HEK293 (cell line): ENCODE results near the gene THRSP.
A peak's percentile ranks its signal among the peaks of the same experiment; 100 is the strongest.
"Not testable (repeated sequence)": the region's sequence is repeated elsewhere in the genome, so short reads cannot be mapped to it uniquely, and the experiment has no call there.

Source experiments
- CTCF ChIA-PET: fragments of 350-600 bp; formaldehyde crosslinking; extraction: SDS; loops from one replicate; lab custom pipeline; 2021; ENCODE audit warnings: antibody characterized with exemption; lab: Yijun Ruan, JAX
- POLR2A ChIA-PET: fragments of 300-600 bp; formaldehyde crosslinking; extraction: SDS; loops from one replicate; lab custom pipeline; 2020; ENCODE audit warnings: antibody characterized with exemption, inconsistent platforms; lab: Yijun Ruan, JAX
- H3K27ac ChIP-seq: fragments of 200-500 bp; sonication (Bioruptor generic); 2 replicates; pipeline ENCODE4 v1.5.1; 2014; ENCODE audit warnings: low read depth, low read length, control low read depth, inconsistent platforms; ENCODE audit errors: extremely low read depth
- H3K36me3 ChIP-seq, 2 experiments: fragments of 200-500 bp in 1 of 2; sonication (Bioruptor generic) in 1 of 2; 1 replicate in 1 of 2; 2 replicates in 1 of 2; pipeline ENCODE4 v1.5.1; 2014 to 2017; ENCODE audit warnings: inconsistent platforms in 2 of 2, low read length in 2 of 2; ENCODE audit not compliant: control insufficient read depth in 2 of 2, insufficient read depth in 1 of 2
- H3K4me1 ChIP-seq: fragments of 200-500 bp; sonication (Bioruptor generic); 2 replicates; pipeline ENCODE4 v1.5.1; 2014; ENCODE audit warnings: mild to moderate bottlenecking, low read length, inconsistent platforms; ENCODE audit not compliant: control insufficient read depth, insufficient read depth
- H3K4me3 ChIP-seq: 2 replicates; pipeline ENCODE4 v1.5.1; 2011; ENCODE audit warnings: low read depth, mild to moderate bottlenecking, control low read depth, low read length, moderate library complexity
- H3K9me3 ChIP-seq: fragments of 200-500 bp; sonication (Bioruptor generic); 2 replicates; pipeline ENCODE4 v1.5.1; 2014; ENCODE audit warnings: low read depth, low read length, inconsistent platforms; ENCODE audit not compliant: control insufficient read depth, insufficient read depth
- EGR2 ChIP-seq: fragments of 450-650 bp; formaldehyde crosslinking; IDR thresholded peaks from 2 replicates; pipeline ENCODE4 v1.5.1; 2016; ENCODE audit warnings: low read depth, missing biosample characterization, missing genetic modification characterization
- GLI4 ChIP-seq: fragments of 450-650 bp; formaldehyde crosslinking; IDR thresholded peaks from 2 replicates; pipeline ENCODE4 v1.5.1; 2016; ENCODE audit warnings: missing biosample characterization, missing genetic modification characterization
- HOXA7 ChIP-seq: sonication (generic); formaldehyde crosslinking; IDR thresholded peaks from 2 replicates; pipeline ENCODE4 v1.8.1; 2022; ENCODE audit warnings: missing genetic modification reagents, borderline replicate concordance
- KLF8 ChIP-seq: fragments of 450-650 bp; formaldehyde crosslinking; IDR thresholded peaks from 2 replicates; pipeline ENCODE4 v1.5.1; 2016; ENCODE audit warnings: missing biosample characterization, missing genetic modification characterization
- SP7 ChIP-seq: fragments of 450-650 bp; formaldehyde crosslinking; IDR thresholded peaks from 2 replicates; pipeline ENCODE4 v1.5.1; 2016; ENCODE audit warnings: missing biosample characterization, missing genetic modification characterization
- WT1 ChIP-seq: fragments of 450-650 bp; formaldehyde crosslinking; IDR thresholded peaks from 2 replicates; pipeline ENCODE4 v1.5.1; 2016; ENCODE audit warnings: missing biosample characterization, missing genetic modification characterization
- YY1 ChIP-seq: fragments of 450-650 bp; formaldehyde crosslinking; IDR thresholded peaks from 2 replicates; pipeline ENCODE4 v1.5.1; 2018; ENCODE audit warnings: missing biosample characterization, missing genetic modification characterization
- ZEB2 ChIP-seq: fragments of 450-650 bp; formaldehyde crosslinking; IDR thresholded peaks from 2 replicates; pipeline ENCODE4 v1.5.1; 2016; ENCODE audit warnings: missing biosample characterization, missing genetic modification characterization
- ZFHX2 ChIP-seq: fragments of 450-650 bp; formaldehyde crosslinking; conservative IDR thresholded peaks from 2 replicates; pipeline ENCODE4 v1.5.1; 2016; ENCODE audit warnings: missing biosample characterization, missing genetic modification characterization
- ZNF16 ChIP-seq: fragments of 450-650 bp; formaldehyde crosslinking; IDR thresholded peaks from 2 replicates; pipeline ENCODE4 v1.5.1; 2016; ENCODE audit warnings: low read depth, missing biosample characterization, missing genetic modification characterization
- ZNF174 ChIP-seq: fragments of 450-650 bp; formaldehyde crosslinking; IDR thresholded peaks from 2 replicates; pipeline ENCODE4 v1.5.0; 2017; ENCODE audit warnings: missing biosample characterization, mild to moderate bottlenecking, missing genetic modification characterization
- ZNF211 ChIP-seq: fragments of 450-650 bp; formaldehyde crosslinking; IDR thresholded peaks from 2 replicates; pipeline ENCODE4 v1.5.1; 2016; ENCODE audit warnings: low read depth, missing biosample characterization, missing genetic modification characterization
- ZNF223 ChIP-seq: fragments of 450-650 bp; formaldehyde crosslinking; IDR thresholded peaks from 2 replicates; pipeline ENCODE4 v1.5.1; 2016; ENCODE audit warnings: missing biosample characterization, missing genetic modification characterization
- ZNF266 ChIP-seq: fragments of 450-650 bp; formaldehyde crosslinking; IDR thresholded peaks from 2 replicates; pipeline ENCODE4 v1.5.1; 2016; ENCODE audit warnings: missing biosample characterization, missing genetic modification characterization, low read depth
- ZNF324 ChIP-seq: fragments of 450-650 bp; formaldehyde crosslinking; IDR thresholded peaks from 2 replicates; pipeline ENCODE4 v1.5.1; 2016; ENCODE audit warnings: missing biosample characterization, missing genetic modification characterization
- ZNF350 ChIP-seq: fragments of 450-650 bp; formaldehyde crosslinking; IDR thresholded peaks from 2 replicates; pipeline ENCODE4 v1.5.0; 2017; ENCODE audit warnings: missing biosample characterization, mild to moderate bottlenecking, missing genetic modification characterization
- ZNF354C ChIP-seq: fragments of 450-650 bp; formaldehyde crosslinking; IDR thresholded peaks from 2 replicates; pipeline ENCODE4 v1.5.1; 2016; ENCODE audit warnings: missing biosample characterization, missing genetic modification characterization, low read depth, borderline replicate concordance
- ZNF404 ChIP-seq: fragments of 450-650 bp; formaldehyde crosslinking; IDR thresholded peaks from 2 replicates; pipeline ENCODE4 v1.5.1; 2017; ENCODE audit warnings: missing biosample characterization, missing genetic modification characterization
- ZNF423 ChIP-seq: fragments of 450-650 bp; formaldehyde crosslinking; IDR thresholded peaks from 2 replicates; pipeline ENCODE4 v1.5.1; 2016; ENCODE audit warnings: missing biosample characterization, missing genetic modification characterization
- ZNF544 ChIP-seq: fragments of 450-650 bp; formaldehyde crosslinking; IDR thresholded peaks from 2 replicates; pipeline ENCODE4 v1.5.0; 2017; ENCODE audit warnings: missing biosample characterization, missing genetic modification characterization
- ZNF585B ChIP-seq: fragments of 450-650 bp; formaldehyde crosslinking; IDR thresholded peaks from 2 replicates; pipeline ENCODE4 v1.5.1; 2016; ENCODE audit warnings: missing biosample characterization, missing genetic modification characterization
- ZNF624 ChIP-seq: fragments of 450-650 bp; formaldehyde crosslinking; IDR thresholded peaks from 2 replicates; pipeline ENCODE4 v1.5.1; 2017; ENCODE audit warnings: missing biosample characterization, missing genetic modification characterization
- ZNF768 ChIP-seq: fragments of 450-650 bp; formaldehyde crosslinking; IDR thresholded peaks from 2 replicates; pipeline ENCODE4 v1.5.1; 2018; ENCODE audit warnings: missing biosample characterization, mild to moderate bottlenecking, missing genetic modification characterization
- ZNF785 ChIP-seq: fragments of 450-650 bp; formaldehyde crosslinking; IDR thresholded peaks from 2 replicates; pipeline ENCODE4 v1.5.1; 2016; ENCODE audit warnings: missing biosample characterization, missing genetic modification characterization
- TF ChIP-seq, protein P1 (sequence below): fragments of 450-650 bp; formaldehyde crosslinking; IDR thresholded peaks from 2 replicates; pipeline ENCODE4 v1.5.1; 2016; ENCODE audit warnings: missing biosample characterization, missing genetic modification characterization
- TF ChIP-seq, protein P2 (sequence below): fragments of 450-650 bp; formaldehyde crosslinking; IDR thresholded peaks from 2 replicates; pipeline ENCODE4 v1.5.1; 2016; ENCODE audit warnings: missing biosample characterization, missing genetic modification characterization
- TF ChIP-seq, protein P3 (sequence below): fragments of 450-650 bp; IDR thresholded peaks from 2 replicates; pipeline ENCODE4 v1.5.1; 2018; ENCODE audit warnings: missing biosample characterization, mild to moderate bottlenecking, missing genetic modification characterization

Gene THRSP

DNA sequence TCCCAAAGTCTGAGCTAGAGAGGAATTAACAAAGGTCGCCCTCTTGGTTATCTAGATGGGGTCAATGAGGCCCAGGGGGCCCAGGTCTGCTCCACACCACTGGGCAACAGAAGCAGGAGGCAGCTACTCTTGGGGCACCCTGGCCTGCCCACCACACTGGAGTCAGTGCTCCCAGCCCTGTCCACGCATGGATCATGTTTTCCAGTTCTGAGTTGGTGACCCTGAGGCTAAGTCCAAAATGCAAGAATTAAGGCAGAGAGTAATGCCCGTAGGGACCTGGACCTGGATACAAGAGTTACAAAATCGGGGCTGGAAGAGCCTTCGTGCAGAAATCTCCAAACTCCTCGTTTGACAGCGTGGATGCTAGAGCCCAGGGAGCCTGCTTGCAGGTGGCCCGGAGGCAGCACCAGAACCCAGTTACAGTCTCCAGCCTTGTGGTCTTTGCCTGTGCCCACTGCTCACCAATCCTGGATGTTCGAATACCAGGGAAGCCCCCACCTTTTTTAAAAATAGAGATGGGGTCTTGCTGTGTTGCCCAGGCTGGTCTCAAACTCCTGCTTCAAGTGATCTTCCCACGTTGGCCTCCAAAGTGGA is 6.1 kb upstream of the THRSP start:
- POLR2A ChIA-PET = no interaction called here
- Histone ChIP-seq H3K4me3 (no peak overlapping the region), H3K9me3 (no peaks in the 10 kb centered on the region), H3K27ac (no peak overlapping the region), H3K4me1 (no peaks in the 10 kb centered on the region), H3K36me3 (no peaks in the 10 kb centered on the region)
- CTCF ChIA-PET = interaction anchor here (0.7 kb wide), 1 partner anchor 121 kb away, joined by 3 read pairs; no protein-coding TSS in a partner anchor
- TF ChIP-seq HOXA7 = no peak
- TF ChIP-seq KLF8 (tag by site-specific recombination) = no peak
- no peak for TF ChIP-seq ZEB2
- no peak for TF ChIP-seq ZNF174 (tag by site-specific recombination)
- no peak for TF ChIP-seq YY1
- TF ChIP-seq, protein P1, sequence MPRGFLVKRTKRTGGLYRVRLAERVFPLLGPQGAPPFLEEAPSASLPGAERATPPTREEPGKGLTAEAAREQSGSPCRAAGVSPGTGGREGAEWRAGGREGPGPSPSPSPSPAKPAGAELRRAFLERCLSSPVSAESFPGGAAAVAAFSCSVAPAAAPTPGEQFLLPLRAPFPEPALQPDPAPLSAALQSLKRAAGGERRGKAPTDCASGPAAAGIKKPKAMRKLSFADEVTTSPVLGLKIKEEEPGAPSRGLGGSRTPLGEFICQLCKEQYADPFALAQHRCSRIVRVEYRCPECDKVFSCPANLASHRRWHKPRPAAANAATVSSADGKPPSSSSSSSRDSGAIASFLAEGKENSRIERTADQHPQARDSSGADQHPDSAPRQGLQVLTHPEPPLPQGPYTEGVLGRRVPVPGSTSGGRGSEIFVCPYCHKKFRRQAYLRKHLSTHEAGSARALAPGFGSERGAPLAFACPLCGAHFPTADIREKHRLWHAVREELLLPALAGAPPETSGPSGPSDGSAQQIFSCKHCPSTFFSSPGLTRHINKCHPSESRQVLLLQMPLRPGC = no peak

DNA sequence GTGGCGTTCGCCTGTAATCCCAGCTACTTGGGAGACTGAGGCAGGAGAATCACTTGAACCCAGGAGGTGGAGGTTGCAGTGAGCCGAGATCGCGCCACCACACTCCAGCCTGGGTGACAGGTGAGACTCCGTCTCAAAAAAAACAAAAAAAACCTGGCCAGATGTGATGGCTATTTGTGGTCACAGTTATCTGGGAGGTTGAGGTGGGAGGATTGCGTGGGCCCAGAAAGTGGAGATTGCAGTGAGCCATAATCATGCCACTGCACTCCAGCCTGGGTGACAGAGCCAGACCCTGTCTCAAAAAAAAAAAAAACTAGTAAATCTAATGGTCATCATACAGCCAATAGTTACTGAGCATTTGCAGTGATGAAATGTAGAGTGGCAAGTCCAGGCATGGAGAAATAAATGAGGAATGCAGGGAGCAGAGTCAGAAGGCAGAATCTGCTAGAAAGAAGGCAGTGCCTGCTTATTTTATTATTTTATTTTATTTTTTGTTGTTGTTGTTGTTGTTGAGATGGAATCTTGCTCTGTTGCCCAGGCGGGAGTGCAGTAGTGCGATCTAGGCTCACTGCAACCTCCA is 3.8 kb upstream of the THRSP start:
- H3K27ac ChIP-seq, POLR2A ChIA-PET, H3K9me3 ChIP-seq, CTCF ChIA-PET, H3K36me3 ChIP-seq, H3K4me1 ChIP-seq, H3K4me3 ChIP-seq: not testable (repeated sequence)
- peak; percentile 82 for TF ChIP-seq ZFHX2 (tag by site-specific recombination)
- peak; percentile 83 for TF ChIP-seq EGR2

DNA sequence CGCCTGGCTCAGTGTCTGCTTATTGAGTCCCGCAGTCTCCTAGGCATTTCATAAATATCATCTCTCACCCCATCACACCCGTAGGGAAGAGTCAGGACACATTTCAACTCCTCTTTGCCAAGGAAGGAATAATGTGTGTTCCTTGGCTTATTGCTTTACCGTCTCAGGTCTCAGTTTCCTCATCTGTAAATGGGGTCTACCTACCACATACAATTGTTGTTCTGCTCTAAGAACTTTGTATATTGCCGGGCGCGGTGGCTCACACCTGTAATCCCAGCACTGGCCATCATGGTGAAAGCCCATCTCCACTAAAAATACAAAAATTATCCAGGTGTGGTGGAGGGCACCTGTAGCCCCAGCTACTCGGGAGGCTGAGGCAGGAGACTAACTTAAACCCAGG is 3.1 kb upstream of the THRSP start:
- Histone ChIP-seq H3K4me3 (no peak overlapping the region), H3K9me3 (no peaks in the 10 kb centered on the region), H3K27ac (no peak overlapping the region), H3K4me1 (no peaks in the 10 kb centered on the region), H3K36me3 (no peaks in the 10 kb centered on the region)
- ChIA-PET CTCF (interaction anchor here (0.9 kb wide), 1 partner anchor 10 kb away, joined by 4 read pairs; no protein-coding TSS in a partner anchor), POLR2A (no interaction called here)
- no peak for TF ChIP-seq WT1
- no peak for TF ChIP-seq ZNF266 (tag by site-specific recombination)
- no peak for TF ChIP-seq ZNF785 (tag by site-specific recombination)
- TF ChIP-seq ZNF404 (tag by site-specific recombination) = no peak
- TF ChIP-seq ZNF354C (tag by site-specific recombination) = no peak
- no peak for TF ChIP-seq ZNF16 (tag by site-specific recombination)
- TF ChIP-seq ZNF624 (tag by site-specific recombination) = no peak
- TF ChIP-seq ZNF223 (tag by site-specific recombination) = no peak
- no peak for TF ChIP-seq ZNF423 (tag by site-specific recombination)
- no peak for TF ChIP-seq ZNF544 (tag by site-specific recombination)
- TF ChIP-seq ZNF585B (tag by site-specific recombination) = no peak
- no peak for TF ChIP-seq YY1
- no peak for TF ChIP-seq ZNF324 (tag by site-specific recombination)
- TF ChIP-seq, protein P2, sequence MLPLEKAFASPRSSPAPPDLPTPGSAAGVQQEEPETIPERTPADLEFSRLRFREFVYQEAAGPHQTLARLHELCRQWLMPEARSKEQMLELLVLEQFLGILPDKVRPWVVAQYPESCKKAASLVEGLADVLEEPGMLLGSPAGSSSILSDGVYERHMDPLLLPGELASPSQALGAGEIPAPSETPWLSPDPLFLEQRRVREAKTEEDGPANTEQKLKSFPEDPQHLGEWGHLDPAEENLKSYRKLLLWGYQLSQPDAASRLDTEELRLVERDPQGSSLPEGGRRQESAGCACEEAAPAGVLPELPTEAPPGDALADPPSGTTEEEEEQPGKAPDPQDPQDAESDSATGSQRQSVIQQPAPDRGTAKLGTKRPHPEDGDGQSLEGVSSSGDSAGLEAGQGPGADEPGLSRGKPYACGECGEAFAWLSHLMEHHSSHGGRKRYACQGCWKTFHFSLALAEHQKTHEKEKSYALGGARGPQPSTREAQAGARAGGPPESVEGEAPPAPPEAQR (tag by site-specific recombination) = no peak
- no peak for TF ChIP-seq GLI4 (tag by site-specific recombination)
- TF ChIP-seq ZNF211 (tag by site-specific recombination) = no peak
- TF ChIP-seq SP7 (tag by site-specific recombination) = no peak
- TF ChIP-seq ZNF350 (tag by site-specific recombination) = no peak
- no peak for TF ChIP-seq ZNF768
- TF ChIP-seq, protein P3, sequence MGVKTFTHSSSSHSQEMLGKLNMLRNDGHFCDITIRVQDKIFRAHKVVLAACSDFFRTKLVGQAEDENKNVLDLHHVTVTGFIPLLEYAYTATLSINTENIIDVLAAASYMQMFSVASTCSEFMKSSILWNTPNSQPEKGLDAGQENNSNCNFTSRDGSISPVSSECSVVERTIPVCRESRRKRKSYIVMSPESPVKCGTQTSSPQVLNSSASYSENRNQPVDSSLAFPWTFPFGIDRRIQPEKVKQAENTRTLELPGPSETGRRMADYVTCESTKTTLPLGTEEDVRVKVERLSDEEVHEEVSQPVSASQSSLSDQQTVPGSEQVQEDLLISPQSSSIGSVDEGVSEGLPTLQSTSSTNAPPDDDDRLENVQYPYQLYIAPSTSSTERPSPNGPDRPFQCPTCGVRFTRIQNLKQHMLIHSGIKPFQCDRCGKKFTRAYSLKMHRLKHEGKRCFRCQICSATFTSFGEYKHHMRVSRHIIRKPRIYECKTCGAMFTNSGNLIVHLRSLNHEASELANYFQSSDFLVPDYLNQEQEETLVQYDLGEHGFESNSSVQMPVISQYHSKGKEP (tag by site-specific recombination) = no peak
